PC-9 (cell line): Measurements from ENCODE around the gene ANXA6. TPM values are rescaled to one million over a fixed set of nuclear protein-coding genes. Genes with fewer than 3 reads are reported as not detected.

Source experiments
- BruUV-seq: library from RNA; stranded (reverse); fragments of 400-500 nt; replicated peaks from 2 replicates; lab custom pipeline; 2021; lab: Mats Ljungman, UMichigan
- CTCF ChIA-PET: fragments of 300-600 bp; sonication (Branson Sonifier 250); formaldehyde crosslinking; loops from one replicate; lab custom pipeline; 2022; ENCODE audit warnings: antibody characterized with exemption; lab: Charles Lee
- POLR2A ChIA-PET: fragments of 300-600 bp; sonication (Branson Sonifier 250); formaldehyde crosslinking; loops from one replicate; lab custom pipeline; 2022; ENCODE audit warnings: antibody characterized with exemption; ENCODE audit not compliant: unreplicated experiment; lab: Charles Lee
- DNase-seq, 2 experiments: peaks; one replicate each; pipeline versions ENCODE4 v3.0.0 to v3.0.0-alpha.2; 2015 to 2022; ENCODE audit warnings: mixed read lengths in 1 of 2
- H2AFZ ChIP-seq: fragments of 200-600 bp; sonication (generic); 2 replicates; pipeline ENCODE4 v1.8.1; 2017; ENCODE audit warnings: antibody characterized with exemption
- H3F3A ChIP-seq: fragments of 200-600 bp; sonication (generic); 2 replicates; pipeline ENCODE4 v1.8.1; 2017; ENCODE audit warnings: antibody characterized with exemption, mild to moderate bottlenecking, low read depth; ENCODE audit not compliant: insufficient read depth
- H3K27ac ChIP-seq: fragments of 200-600 bp; sonication (generic); 2 replicates; pipeline ENCODE4 v1.6.1; 2016; ENCODE audit warnings: mixed run types
- H3K27me3 ChIP-seq: fragments of 200-600 bp; sonication (generic); 2 replicates; pipeline ENCODE4 v1.6.1; 2016; ENCODE audit warnings: low read depth, mixed run types; ENCODE audit not compliant: insufficient read depth
- H3K36me3 ChIP-seq: fragments of 200-600 bp; sonication (generic); 2 replicates; pipeline ENCODE4 v1.6.1; 2016; ENCODE audit warnings: low read depth, mixed run types
- H3K4me1 ChIP-seq: fragments of 200-600 bp; sonication (generic); replicated peaks from 2 replicates; pipeline ENCODE4 v1.6.1; 2016; ENCODE audit warnings: mixed run types; ENCODE audit not compliant: insufficient read depth
- H3K4me2 ChIP-seq: fragments of 200-600 bp; sonication (generic); 2 replicates; pipeline ENCODE4 v1.6.1; 2017; ENCODE audit warnings: mixed run types
- H3K4me3 ChIP-seq: fragments of 200-600 bp; sonication (generic); 2 replicates; pipeline ENCODE4 v1.6.1; 2016; ENCODE audit warnings: mixed run types
- H3K79me2 ChIP-seq: fragments of 200-600 bp; sonication (generic); 2 replicates; pipeline ENCODE4 v1.6.1; 2017; ENCODE audit warnings: low read depth, mixed run types
- H3K9me2 ChIP-seq: fragments of 200-600 bp; sonication (generic); 2 replicates; pipeline ENCODE4 v1.8.1; 2017; ENCODE audit warnings: mild to moderate bottlenecking; ENCODE audit not compliant: insufficient read depth
- H3K9me3 ChIP-seq: fragments of 200-600 bp; sonication (generic); 2 replicates; pipeline ENCODE4 v1.8.1; 2016; ENCODE audit warnings: low read depth; ENCODE audit not compliant: insufficient read depth
- H4K20me1 ChIP-seq: fragments of 200-600 bp; sonication (generic); 2 replicates; pipeline ENCODE4 v1.8.1; 2017; ENCODE audit not compliant: insufficient read depth
- EZH2 ChIP-seq: fragments of 200-600 bp; sonication (generic); IDR thresholded peaks from 2 replicates; pipeline ENCODE4 v1.8.0; 2017; ENCODE audit warnings: antibody characterized with exemption, low read depth
- intact Hi-C: fragments of 100-400 bp; cut with micrococcal nuclease; formaldehyde crosslinking; loops from one replicate; pipeline ENCODE4 v1.10.0; 2022; ENCODE audit not compliant: unreplicated experiment
- total RNA-seq: library from RNA; stranded (reverse); gene quantifications from 2 replicates; pipeline ENCODE4 v1.2.3, GENCODE V29; 2021
- TF ChIP-seq, protein P1 (sequence below): fragments of 200-600 bp; sonication (generic); conservative IDR thresholded peaks from 2 replicates; pipeline ENCODE4 v1.6.1; 2017; ENCODE audit warnings: mixed run types, antibody characterized with exemption, mild to moderate bottlenecking, moderate library complexity

Gene ANXA6
- total RNA-seq, 1 experiment from 2014 or later: 22.4 TPM

DNA sequence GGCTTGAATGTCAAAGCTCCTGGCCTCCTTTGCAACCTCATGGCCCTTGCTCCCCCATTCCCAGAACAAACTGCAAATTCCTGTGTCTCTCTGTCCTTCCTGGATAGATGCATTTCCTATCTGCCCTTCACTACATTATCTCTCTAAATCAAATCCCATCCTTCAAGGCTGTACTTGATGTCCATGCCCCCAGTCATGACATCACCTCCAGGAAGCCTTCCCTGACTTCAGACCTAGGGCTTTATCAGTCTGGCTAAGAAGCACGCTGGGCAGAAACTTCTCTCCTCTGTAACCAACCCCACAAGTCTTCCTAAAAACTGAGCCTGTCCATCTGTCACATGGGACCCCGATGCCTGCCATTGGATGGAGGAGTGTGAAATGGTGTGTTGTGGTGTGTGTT, 51.1 kb downstream of the ANXA6 start:
- BruUV-seq: no TSS peak
- no peaks in the 10 kb centered on the region for H4K20me1 ChIP-seq
- ChIA-PET POLR2A (no interaction called here), CTCF (no interaction called here)
- no peak overlapping the region for H3K27ac ChIP-seq
- H3K4me2 ChIP-seq: no peak overlapping the region
- H2AFZ ChIP-seq: no peak overlapping the region
- no peaks in the 10 kb centered on the region for H3K27me3 ChIP-seq
- no peak for DNase-seq
- no peaks in the 10 kb centered on the region for H3F3A ChIP-seq
- H3K36me3 ChIP-seq: no peaks in the 10 kb centered on the region
- no peaks in the 10 kb centered on the region; the same call in 1 of the 2 replicates for H3K4me1 ChIP-seq
- no peaks in the 10 kb centered on the region for H3K9me3 ChIP-seq
- H3K9me2 ChIP-seq: no peaks in the 10 kb centered on the region
- intact Hi-C loops: no loop called here
- no peak overlapping the region for H3K4me3 ChIP-seq
- no peaks in the 10 kb centered on the region for H3K79me2 ChIP-seq
- no peak for TF ChIP-seq EZH2
- TF ChIP-seq, protein P1, sequence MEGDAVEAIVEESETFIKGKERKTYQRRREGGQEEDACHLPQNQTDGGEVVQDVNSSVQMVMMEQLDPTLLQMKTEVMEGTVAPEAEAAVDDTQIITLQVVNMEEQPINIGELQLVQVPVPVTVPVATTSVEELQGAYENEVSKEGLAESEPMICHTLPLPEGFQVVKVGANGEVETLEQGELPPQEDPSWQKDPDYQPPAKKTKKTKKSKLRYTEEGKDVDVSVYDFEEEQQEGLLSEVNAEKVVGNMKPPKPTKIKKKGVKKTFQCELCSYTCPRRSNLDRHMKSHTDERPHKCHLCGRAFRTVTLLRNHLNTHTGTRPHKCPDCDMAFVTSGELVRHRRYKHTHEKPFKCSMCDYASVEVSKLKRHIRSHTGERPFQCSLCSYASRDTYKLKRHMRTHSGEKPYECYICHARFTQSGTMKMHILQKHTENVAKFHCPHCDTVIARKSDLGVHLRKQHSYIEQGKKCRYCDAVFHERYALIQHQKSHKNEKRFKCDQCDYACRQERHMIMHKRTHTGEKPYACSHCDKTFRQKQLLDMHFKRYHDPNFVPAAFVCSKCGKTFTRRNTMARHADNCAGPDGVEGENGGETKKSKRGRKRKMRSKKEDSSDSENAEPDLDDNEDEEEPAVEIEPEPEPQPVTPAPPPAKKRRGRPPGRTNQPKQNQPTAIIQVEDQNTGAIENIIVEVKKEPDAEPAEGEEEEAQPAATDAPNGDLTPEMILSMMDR: no peak

DNA sequence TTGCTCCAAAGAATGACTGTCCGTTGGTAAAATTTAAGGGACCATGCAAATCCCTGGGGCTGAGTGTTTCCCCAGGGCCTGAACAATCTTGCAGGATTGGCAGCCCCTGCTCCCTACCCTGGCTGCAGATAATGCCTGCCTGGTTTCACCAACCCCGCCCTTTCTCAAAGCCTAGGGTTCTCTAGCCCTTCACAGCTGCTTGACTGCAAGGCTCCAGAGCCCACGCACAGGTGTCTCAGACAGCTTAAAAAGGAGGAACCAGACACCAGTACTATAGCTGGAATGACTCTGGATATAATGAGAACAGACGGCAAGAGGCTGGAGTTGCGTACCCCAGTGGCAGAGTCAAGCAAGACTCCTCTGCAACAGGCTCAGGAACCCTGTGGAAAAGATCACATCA, 51.5 kb downstream of the ANXA6 start:
- ChIA-PET POLR2A (no interaction called here), CTCF (interaction anchor here (0.5 kb wide), 1 partner anchor 118 kb away, joined by 3 read pairs; the partner anchor contains the start of gene CCDC69)
- no peaks in the 10 kb centered on the region; the same call in 1 of the 2 replicates for H3K4me1 ChIP-seq
- no peak for TF ChIP-seq EZH2
- TF ChIP-seq, protein P1: no peak
- BruUV-seq: no TSS peak
- H3K27me3 ChIP-seq: no peaks in the 10 kb centered on the region
- H3K36me3 ChIP-seq: no peaks in the 10 kb centered on the region
- DNase-seq: no peak
- H3K79me2 ChIP-seq: no peaks in the 10 kb centered on the region
- H3K27ac ChIP-seq: no peak overlapping the region
- H3K4me2 ChIP-seq: no peak overlapping the region
- no peaks in the 10 kb centered on the region for H4K20me1 ChIP-seq
- no peak overlapping the region for H2AFZ ChIP-seq
- intact Hi-C loops: no loop called here
- no peak overlapping the region for H3K4me3 ChIP-seq
- H3K9me3 ChIP-seq: no peaks in the 10 kb centered on the region
- no peaks in the 10 kb centered on the region for H3K9me2 ChIP-seq
- H3F3A ChIP-seq: no peaks in the 10 kb centered on the region

DNA sequence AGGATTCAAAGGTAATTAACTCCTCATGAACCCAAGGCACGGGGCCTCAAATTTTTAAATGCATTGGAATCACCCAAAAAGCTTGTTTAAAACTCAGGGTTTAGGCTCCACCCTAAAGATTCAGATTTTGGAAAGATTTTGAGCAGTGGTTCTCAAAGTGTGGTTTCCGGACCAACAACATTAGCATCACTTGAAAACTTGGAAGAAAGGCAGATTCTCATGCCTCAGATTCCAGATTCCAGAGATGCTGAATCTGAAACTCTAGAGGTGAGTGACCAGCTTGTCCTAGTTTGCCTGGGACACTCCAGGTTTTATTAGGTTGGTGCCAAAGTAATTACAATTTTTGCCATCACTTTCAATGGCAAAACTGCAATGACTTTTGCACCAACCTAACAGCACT, 52.0 kb downstream of the ANXA6 start:
- intact Hi-C loops: no loop called here
- Histone ChIP-seq H3K4me2 (no peak overlapping the region), H3K4me1 (peaks cover 2% of the 10 kb centered on the region), H3K4me3 (no peak overlapping the region), H4K20me1 (no peaks in the 10 kb centered on the region), H3K36me3 (no peaks in the 10 kb centered on the region), H3K27ac (no peak overlapping the region), H3K27me3 (no peaks in the 10 kb centered on the region), H3F3A (0 out of 2 replicates have a peak, but pooled peaks cover 3% of the 10 kb centered on the region), H3K9me3 (no peaks in the 10 kb centered on the region), H3K9me2 (no peaks in the 10 kb centered on the region), H2AFZ (no peak overlapping the region), H3K79me2 (no peaks in the 10 kb centered on the region)
- no TSS peak for BruUV-seq
- TF ChIP-seq, protein P1: no peak
- no peak for TF ChIP-seq EZH2
- ChIA-PET POLR2A (interaction anchor here (0.7 kb wide), 1 partner anchor 551 kb away, joined by 3 read pairs; no protein-coding TSS in a partner anchor), CTCF (interaction anchor here (0.5 kb wide), 1 partner anchor 118 kb away, joined by 3 read pairs; the partner anchor contains the start of gene CCDC69)
- DNase-seq: no peak
